Putamen (tissue), 1 donor: ENCODE data around the gene NBAS.
A peak's percentile ranks its signal among the peaks of the same experiment; 100 is the strongest.

Source experiments
- DNase-seq: peaks from one replicate; pipeline ENCODE4 v3.0.0-alpha.2; 2016; ENCODE audit warnings: low spot score

Gene NBAS

GRCh38 chr2:15560988-15561573 lies at the start of gene NBAS:
TSS of gene NBAS (minus strand) at chr2:15561334. CDS start at chr2:15561304, 30 bp downstream.
- DNase-seq, result peak; percentile 91

GRCh38 chr2:15610430-15610952 lies 49.4 kb upstream of the NBAS start:
- DNase-seq, result no peak

GRCh38 chr2:15609341-15610042 lies 48.4 kb upstream of the NBAS start:
- no peak for DNase-seq

GRCh38 chr2:15608392-15608761 lies 47.2 kb upstream of the NBAS start:
- no peak for DNase-seq

GRCh38 chr2:15607709-15608391 lies 46.7 kb upstream of the NBAS start:
- DNase-seq, result no peak

- DNase-seq, result no peak
Observed at GRCh38 chr2:15606481-15607441, 45.6 kb upstream of the NBAS start.

- no peak for DNase-seq
Observed at GRCh38 chr2:15605721-15606120, 44.6 kb upstream of the NBAS start.

- DNase-seq, result no peak
Observed at GRCh38 chr2:15603948-15604347, 42.8 kb upstream of the NBAS start.

- DNase-seq, result no peak
Observed at GRCh38 chr2:15603044-15603765, 42.1 kb upstream of the NBAS start.

- no peak for DNase-seq
Observed at GRCh38 chr2:15602393-15602792, 41.3 kb upstream of the NBAS start.

GRCh38 chr2:15601681-15602080 lies 40.5 kb upstream of the NBAS start:
- DNase-seq, result no peak

GRCh38 chr2:15599994-15600393 lies 38.9 kb upstream of the NBAS start:
- no peak for DNase-seq

GRCh38 chr2:15596968-15597367 lies 35.8 kb upstream of the NBAS start:
- no peak for DNase-seq

GRCh38 chr2:15596350-15596749 lies 35.2 kb upstream of the NBAS start:
- no peak for DNase-seq

GRCh38 chr2:15595936-15596335 lies 34.8 kb upstream of the NBAS start:
- no peak for DNase-seq

GRCh38 chr2:15595342-15595905 lies 34.3 kb upstream of the NBAS start:
- DNase-seq, result no peak

- DNase-seq, result no peak
Observed at GRCh38 chr2:15594291-15595256, 33.4 kb upstream of the NBAS start.

GRCh38 chr2:15593327-15593705 lies 32.2 kb upstream of the NBAS start:
- no peak for DNase-seq

GRCh38 chr2:15591692-15592463 lies 30.7 kb upstream of the NBAS start, which contains the start of gene DDX1:
TSS of gene DDX1 (plus strand) at chr2:15591868. CDS start at chr2:15591934, 66 bp downstream.
- peak; percentile 85 for DNase-seq
